K562 (cell line): Measurements from ENCODE around the gene PCP2. TPM values are rescaled to one million over a fixed set of nuclear protein-coding genes. Genes with fewer than 3 reads are reported as not detected.

Experiments used
- CTCF ChIP-seq, 3 experiments: IDR thresholded peaks in 2 of 3; conservative IDR thresholded peaks in 1 of 3; 2 replicates each; pipeline ENCODE4 v1.5.1; 2011 to 2012; ENCODE audit warnings: low read length in 3 of 3, mild to moderate bottlenecking in 3 of 3, control low read depth in 2 of 3, improper control_type of control experiment in 1 of 3, inconsistent platforms in 1 of 3, low read depth in 1 of 3, mixed read lengths in 1 of 3, moderate library complexity in 1 of 3; ENCODE audit not compliant: insufficient read depth in 2 of 3
- GTF2F1 ChIP-seq: IDR thresholded peaks from 2 replicates; pipeline ENCODE4 v1.6.1; 2011; ENCODE audit warnings: low read depth, low read length, improper control_type of control experiment
- KDM1A ChIP-seq, 2 experiments: fragments of 450-650 bp; IDR thresholded peaks; 2 replicates each; pipeline ENCODE4 v1.6.1; 2016; ENCODE audit warnings: mild to moderate bottlenecking in 2 of 2
- NR2C2 ChIP-seq, 2 experiments: fragments of 200-800 bp in 1 of 2; sonication (Bioruptor generic) in 1 of 2; sonication (generic) in 1 of 2; formaldehyde crosslinking in 1 of 2; IDR thresholded peaks; 2 replicates each; pipeline versions ENCODE4 v1.6.1 to v1.8.0; 2016 to 2022; ENCODE audit warnings: mild to moderate bottlenecking in 1 of 2, missing compliant biosample characterization in 1 of 2, missing genetic modification characterization in 1 of 2, missing genetic modification reagents in 1 of 2
- REST ChIP-seq, 2 experiments: fragments of 450-650 bp; formaldehyde crosslinking in 1 of 2; IDR thresholded peaks; 2 replicates each; pipeline versions ENCODE4 v1.4.0 to v1.6.1; 2014 to 2020; ENCODE audit warnings: mild to moderate bottlenecking in 2 of 2, borderline replicate concordance in 1 of 2, low read depth in 1 of 2
- RREB1 ChIP-seq: fragments of 250-450 bp; sonication (Bioruptor Pico); IDR thresholded peaks from 2 replicates; pipeline ENCODE4 v1.4.0; 2020
- SRSF3 ChIP-seq: fragments of 200-400 bp; formaldehyde crosslinking; IDR thresholded peaks from 2 replicates; pipeline ENCODE4 v1.6.1; 2016; ENCODE audit warnings: mild to moderate bottlenecking, low read length, moderate library complexity; ENCODE audit not compliant: insufficient read depth
- TAF7 ChIP-seq: fragments of 450-650 bp; IDR thresholded peaks from 2 replicates; pipeline ENCODE4 v1.6.1; 2016; ENCODE audit warnings: missing genetic modification characterization, missing compliant biosample characterization
- ZBTB8A ChIP-seq: fragments of 450-650 bp; IDR thresholded peaks from 2 replicates; pipeline ENCODE4 v1.6.1; 2018; ENCODE audit warnings: mild to moderate bottlenecking, moderate library complexity; ENCODE audit not compliant: partially characterized antibody
- polyA plus RNA-seq, 8 experiments: library from polyadenylated mRNA; depleted of rRNA in 4 of 8; stranded (reverse) in 5 of 8; unstranded in 3 of 8; fragments of >200 nt; fragmentation: Nextera tagmentation in 2 of 8; fragmentation: Illumina TruSeq in 1 of 8; extraction: Ambion mirVana in 2 of 8; extraction: Trizol in 1 of 8; gene quantifications; 2 replicates each; pipeline versions ENCODE4 v1.2.1 to v1.2.3, GENCODE V29; 2011 to 2014; ENCODE audit warnings: inconsistent platforms in 1 of 8, missing spikeins in 1 of 8
- total RNA-seq, 7 experiments: library from RNA; depleted of rRNA in 6 of 7; stranded (reverse); fragments of >200 nt in 6 of 7; fragmentation: Illumina TruSeq in 2 of 7; extraction: Trizol in 2 of 7; gene quantifications; 2 replicates each; pipeline versions ENCODE4 v1.2.1 to v1.2.3, GENCODE V29; 2011 to 2021; ENCODE audit warnings: low replicate concordance in 1 of 7

The PCP2 gene
- total and polyA plus RNA-seq, 9 of the 15 experiments (the other 6 are each of a cell fraction or from before 2014, with no cell fraction given), result 0.17 to 1.3 (median 0.49) TPM; not detected in 3

GRCh38 chr19:7680606-7681339 is 47.3 kb upstream of the PCP2 start, which contains the start of gene TRAPPC5 (continued):
- TF ChIP-seq REST (IDR thresholded peaks at IDR 0.05; ENCODE audit: borderline replicate concordance) (peak; percentile 93), REST (CRISPR knock-in tag; IDR thresholded peaks at IDR 0.05; ENCODE audit: low read depth) (no peak; the same call in 1 of the 2 replicates), KDM1A (IDR thresholded peaks at IDR 0.05) (no peak), TAF7 (tag) (no peak), SRSF3 (no peak), NR2C2 (CRISPR knock-in tag; IDR thresholded peaks at IDR 0.05) (no peak), NR2C2 (tag; IDR thresholded peaks at IDR 0.05) (no peak), RREB1 (CRISPR knock-in tag) (0 out of 2 replicates have a peak, but pooled peaks have one; percentile 47), GTF2F1 (no peak), ZBTB8A (no peak), CTCF (IDR thresholded peaks at IDR 0.05 in 2 of 3, conservative IDR thresholded peaks at IDR 0.05 in 1 of 3; ENCODE audit: insufficient read depth in 2 of 3, low read depth in 1 of 3, low read length in 3 of 3) (peak; percentile 84 to 94 (median 92))
